ENCODE measurements around the gene DDX20. TPM values are rescaled to one million over a fixed set of nuclear protein-coding genes. Genes with fewer than 3 reads are reported as not detected.

Gene DDX20
- polyA plus RNA-seq, 1 donor from 2014 or later = 26.5 TPM

GRCh38 chr1:111732718-111733117 is 23.0 kb upstream of the DDX20 start:
- Histone ChIP-seq H3K27ac (ENCODE audit: low read length) (no peak overlapping the region), H3F3A (ENCODE audit: insufficient read depth, low read length, poor library complexity, severe bottlenecking) (no peaks in the 10 kb centered on the region), H2AFZ (ENCODE audit: low read depth, low read length) (no peak overlapping the region), H3K4me2 (ENCODE audit: low read length) (no peak overlapping the region), H3K27me3 (ENCODE audit: insufficient read depth, low read depth, low read length) (no peaks in the 10 kb centered on the region), H3K79me2 (replicated peaks; ENCODE audit: insufficient read depth, low read length) (no peaks in the 10 kb centered on the region), H3K36me3 (ENCODE audit: insufficient read depth, low read length) (no peaks in the 10 kb centered on the region), H3K9me2 (ENCODE audit: insufficient read depth, low read length) (no peaks in the 10 kb centered on the region), H3K9ac (ENCODE audit: low read length) (no peak overlapping the region), H3K9me3 (ENCODE audit: low read length) (no peaks in the 10 kb centered on the region), H4K20me1 (ENCODE audit: insufficient read depth) (no peaks in the 10 kb centered on the region), H3K4me3 (ENCODE audit: low read length) (no peak overlapping the region)
- TF ChIP-seq EP300 (conservative IDR thresholded peaks at IDR 0.05; ENCODE audit: poor library complexity, severe bottlenecking) (no peak), CTCF (IDR thresholded peaks at IDR 0.05; ENCODE audit: poor library complexity, severe bottlenecking) (no peak), SMC3 (conservative IDR thresholded peaks at IDR 0.05; ENCODE audit: poor library complexity) (no peak), EZH2 (IDR thresholded peaks at IDR 0.05; ENCODE audit: borderline replicate concordance, insufficient read depth, low read length, poor library complexity, severe bottlenecking) (no peak), MXI1 (conservative IDR thresholded peaks at IDR 0.05; ENCODE audit: poor library complexity, severe bottlenecking) (no peak)

- no peak overlapping the region for H3K4me3 ChIP-seq (ENCODE audit: low read length)
- H3K9me3 ChIP-seq (ENCODE audit: low read length) = no peaks in the 10 kb centered on the region
- H3K9me2 ChIP-seq (ENCODE audit: insufficient read depth, low read length) = no peaks in the 10 kb centered on the region
- H4K20me1 ChIP-seq (ENCODE audit: insufficient read depth) = no peaks in the 10 kb centered on the region
- H3K27me3 ChIP-seq (ENCODE audit: insufficient read depth, low read depth, low read length) = peaks cover 2% of the 10 kb centered on the region
- H2AFZ ChIP-seq (ENCODE audit: low read depth, low read length) = no peak overlapping the region
- H3F3A ChIP-seq (ENCODE audit: insufficient read depth, low read length, poor library complexity, severe bottlenecking) = no peaks in the 10 kb centered on the region
- no peak overlapping the region for H3K9ac ChIP-seq (ENCODE audit: low read length)
- no peaks in the 10 kb centered on the region for H3K36me3 ChIP-seq (ENCODE audit: insufficient read depth, low read length)
- H3K79me2 ChIP-seq (replicated peaks; ENCODE audit: insufficient read depth, low read length) = no peaks in the 10 kb centered on the region
- H3K4me2 ChIP-seq (ENCODE audit: low read length) = no peak overlapping the region
- no peak overlapping the region for H3K27ac ChIP-seq (ENCODE audit: low read length)
- TF ChIP-seq EZH2 (IDR thresholded peaks at IDR 0.05; ENCODE audit: borderline replicate concordance, insufficient read depth, low read length, poor library complexity, severe bottlenecking) = no peak
- no peak for TF ChIP-seq MXI1 (conservative IDR thresholded peaks at IDR 0.05; ENCODE audit: poor library complexity, severe bottlenecking)
- TF ChIP-seq EP300 (conservative IDR thresholded peaks at IDR 0.05; ENCODE audit: poor library complexity, severe bottlenecking) = no peak
- TF ChIP-seq CTCF (IDR thresholded peaks at IDR 0.05; ENCODE audit: poor library complexity, severe bottlenecking) = no peak
- TF ChIP-seq POLR2AphosphoS5 (IDR thresholded peaks at IDR 0.05) = no peak
- TF ChIP-seq TAF1 (IDR thresholded peaks at IDR 0.05; ENCODE audit: low read depth) = no peak
- TF ChIP-seq REST (IDR thresholded peaks at IDR 0.05; ENCODE audit: borderline replicate concordance) = no peak
- no peak for TF ChIP-seq RAD21 (conservative IDR thresholded peaks at IDR 0.05)
- TF ChIP-seq SMC3 (conservative IDR thresholded peaks at IDR 0.05; ENCODE audit: poor library complexity) = no peak
Observed at GRCh38 chr1:111733183-111733991, 22.3 kb upstream of the DDX20 start.

Measured in neural cell (in vitro differentiated cells).